ENCODE results near the gene GRP. TPM values are rescaled to one million over a fixed set of nuclear protein-coding genes. Genes with fewer than 3 reads are reported as not detected.

Gene GRP
- polyA plus RNA-seq, 2 of the 4 experiments (the other 2 are of a cell fraction) = not detected

- Histone ChIP-seq H3K4me3 (peak overlapping the region; percentile 47), H3K4me1 (no peaks in the 10 kb centered on the region)
- FAIRE-seq = no peak
These were observed 45.5 kb downstream of the GRP start for GRCh38 chr18:59265246-59265973.

GRCh38 chr18:59265974-59266369 lies 46.0 kb downstream of the GRP start:
- TF ChIP-seq TFCP2L1 (CRISPR knock-in tag; IDR thresholded peaks at IDR 0.05) (no peak), ZNF302 (CRISPR knock-in tag; IDR thresholded peaks at IDR 0.05) (no peak), ZC3H11A (IDR thresholded peaks at IDR 0.05) (no peak), RARB (CRISPR knock-in tag; IDR thresholded peaks at IDR 0.05) (no peak), CHD2 (IDR thresholded peaks at IDR 0.05; ENCODE audit: low read length, partially characterized antibody) (no peak), KDM1A (IDR thresholded peaks at IDR 0.05; ENCODE audit: low read depth) (no peak), HOXB13 (CRISPR knock-in tag; IDR thresholded peaks at IDR 0.05; ENCODE audit: low read depth) (no peak), HOXA7 (CRISPR knock-in tag; IDR thresholded peaks at IDR 0.05) (no peak), MAZ (IDR thresholded peaks at IDR 0.05; ENCODE audit: borderline replicate concordance, low read depth, low read length) (no peak), SMC3 (IDR thresholded peaks at IDR 0.05) (no peak), FOSB (CRISPR knock-in tag; IDR thresholded peaks at IDR 0.05) (no peak), EHMT2 (IDR thresholded peaks at IDR 0.05; ENCODE audit: low read depth) (no peak), CBX8 (IDR thresholded peaks at IDR 0.05) (no peak), CBX2 (IDR thresholded peaks at IDR 0.05; ENCODE audit: borderline replicate concordance, low read depth) (no peak), REST (IDR thresholded peaks at IDR 0.05) (no peak), EP300 (IDR thresholded peaks at IDR 0.05) (no peak)
- TF ChIP-seq, protein P1, sequence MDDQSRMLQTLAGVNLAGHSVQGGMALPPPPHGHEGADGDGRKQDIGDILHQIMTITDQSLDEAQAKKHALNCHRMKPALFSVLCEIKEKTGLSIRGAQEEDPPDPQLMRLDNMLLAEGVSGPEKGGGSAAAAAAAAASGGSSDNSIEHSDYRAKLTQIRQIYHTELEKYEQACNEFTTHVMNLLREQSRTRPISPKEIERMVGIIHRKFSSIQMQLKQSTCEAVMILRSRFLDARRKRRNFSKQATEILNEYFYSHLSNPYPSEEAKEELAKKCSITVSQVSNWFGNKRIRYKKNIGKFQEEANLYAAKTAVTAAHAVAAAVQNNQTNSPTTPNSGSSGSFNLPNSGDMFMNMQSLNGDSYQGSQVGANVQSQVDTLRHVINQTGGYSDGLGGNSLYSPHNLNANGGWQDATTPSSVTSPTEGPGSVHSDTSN (IDR thresholded peaks at IDR 0.05) = no peak
- TF ChIP-seq, protein P2, sequence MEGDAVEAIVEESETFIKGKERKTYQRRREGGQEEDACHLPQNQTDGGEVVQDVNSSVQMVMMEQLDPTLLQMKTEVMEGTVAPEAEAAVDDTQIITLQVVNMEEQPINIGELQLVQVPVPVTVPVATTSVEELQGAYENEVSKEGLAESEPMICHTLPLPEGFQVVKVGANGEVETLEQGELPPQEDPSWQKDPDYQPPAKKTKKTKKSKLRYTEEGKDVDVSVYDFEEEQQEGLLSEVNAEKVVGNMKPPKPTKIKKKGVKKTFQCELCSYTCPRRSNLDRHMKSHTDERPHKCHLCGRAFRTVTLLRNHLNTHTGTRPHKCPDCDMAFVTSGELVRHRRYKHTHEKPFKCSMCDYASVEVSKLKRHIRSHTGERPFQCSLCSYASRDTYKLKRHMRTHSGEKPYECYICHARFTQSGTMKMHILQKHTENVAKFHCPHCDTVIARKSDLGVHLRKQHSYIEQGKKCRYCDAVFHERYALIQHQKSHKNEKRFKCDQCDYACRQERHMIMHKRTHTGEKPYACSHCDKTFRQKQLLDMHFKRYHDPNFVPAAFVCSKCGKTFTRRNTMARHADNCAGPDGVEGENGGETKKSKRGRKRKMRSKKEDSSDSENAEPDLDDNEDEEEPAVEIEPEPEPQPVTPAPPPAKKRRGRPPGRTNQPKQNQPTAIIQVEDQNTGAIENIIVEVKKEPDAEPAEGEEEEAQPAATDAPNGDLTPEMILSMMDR (IDR thresholded peaks at IDR 0.05) = no peak
- TF ChIP-seq, protein P3, sequence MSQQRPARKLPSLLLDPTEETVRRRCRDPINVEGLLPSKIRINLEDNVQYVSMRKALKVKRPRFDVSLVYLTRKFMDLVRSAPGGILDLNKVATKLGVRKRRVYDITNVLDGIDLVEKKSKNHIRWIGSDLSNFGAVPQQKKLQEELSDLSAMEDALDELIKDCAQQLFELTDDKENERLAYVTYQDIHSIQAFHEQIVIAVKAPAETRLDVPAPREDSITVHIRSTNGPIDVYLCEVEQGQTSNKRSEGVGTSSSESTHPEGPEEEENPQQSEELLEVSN (IDR thresholded peaks at IDR 0.05; ENCODE audit: borderline replicate concordance, low read depth) = no peak
- TF ChIP-seq, protein P4, sequence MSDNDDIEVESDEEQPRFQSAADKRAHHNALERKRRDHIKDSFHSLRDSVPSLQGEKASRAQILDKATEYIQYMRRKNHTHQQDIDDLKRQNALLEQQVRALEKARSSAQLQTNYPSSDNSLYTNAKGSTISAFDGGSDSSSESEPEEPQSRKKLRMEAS (IDR thresholded peaks at IDR 0.05) = no peak
- WGBS (ENCODE audit: missing lambda C conversion rate) = 51% methylated on average over 11 of the region's 12 CpGs
- Histone ChIP-seq H3K27ac (no peak overlapping the region), H3K4me1 (no peaks in the 10 kb centered on the region), H3K4me2 (peak overlapping the region; percentile 76), H3K9me3 (no peaks in the 10 kb centered on the region), H3K4me3 (peak overlapping the region; percentile 47; the same call in 2 of the 3 replicates)
- ChIA-PET CTCF (interaction anchor here (5.4 kb wide), 1 partner anchor 17 kb away, joined by 40 read pairs; no protein-coding TSS in a partner anchor), POLR2A (no interaction called here)
- no peak for DNase-seq (ENCODE audit: low read depth in 1 of 2, low spot score in 1 of 2)
- no peak for FAIRE-seq
- no peak for ATAC-seq

More at GRCh38 chr18:59265246-59265973, 45.5 kb downstream of the GRP start:
- no peaks in the 10 kb centered on the region for H3K9me3 ChIP-seq
- WGBS (ENCODE audit: missing lambda C conversion rate) = 6% methylated on average over 24 of the region's 38 CpGs
- ATAC-seq (peak; percentile 70 to 83), DNase-seq (ENCODE audit: low read depth in 1 of 2, low spot score in 1 of 2) (peak; percentile 36 to 71)
- no peak overlapping the region for H3K27ac ChIP-seq
- ChIA-PET POLR2A (no interaction called here), CTCF (interaction anchor here (5.4 kb wide), 1 partner anchor 16 kb away, joined by 40 read pairs; no protein-coding TSS in a partner anchor)
- H3K4me2 ChIP-seq = peak overlapping the region; percentile 76
- peak in 1 of 2 experiments; percentile 53; a peak in 2 of 4 replicates for TF ChIP-seq CEBPB (IDR thresholded peaks at IDR 0.05)
- no peak for TF ChIP-seq TFCP2L1 (CRISPR knock-in tag; IDR thresholded peaks at IDR 0.05)
- TF ChIP-seq GATA3 (IDR thresholded peaks at IDR 0.05; ENCODE audit: borderline replicate concordance) = no peak
